Measurements from ENCODE around the gene XPO5. TPM values are rescaled to one million over a fixed set of nuclear protein-coding genes. Genes with fewer than 3 reads are reported as not detected.
"Not testable (repeated sequence)": the region's sequence is repeated elsewhere in the genome, so short reads cannot be mapped to it uniquely, and the experiment has no call there.

XPO5 gene
- total RNA-seq, 4 donors from 2014 or later, result 12.9 to 123 (median 29.8) TPM

GRCh38 chr6:43547222-43547621 lies 28.6 kb downstream of the XPO5 start:
- 66 to 76% methylated on average over 3 of the region's 3 CpGs for WGBS, 2 donors (ENCODE audit: low coverage in 1 of 2)
- Histone ChIP-seq H3K9me3 (no peaks in the 10 kb centered on the region), H3K4me1 (no peaks in the 10 kb centered on the region), H3K4me3 (no peak overlapping the region), H3K27me3 (no peaks in the 10 kb centered on the region), H3K27ac (no peak overlapping the region), H3K36me3 (peaks cover 0 to 100% of the 10 kb centered on the region in 2 donors)
- no peak for ATAC-seq
- TF ChIP-seq, protein P1, sequence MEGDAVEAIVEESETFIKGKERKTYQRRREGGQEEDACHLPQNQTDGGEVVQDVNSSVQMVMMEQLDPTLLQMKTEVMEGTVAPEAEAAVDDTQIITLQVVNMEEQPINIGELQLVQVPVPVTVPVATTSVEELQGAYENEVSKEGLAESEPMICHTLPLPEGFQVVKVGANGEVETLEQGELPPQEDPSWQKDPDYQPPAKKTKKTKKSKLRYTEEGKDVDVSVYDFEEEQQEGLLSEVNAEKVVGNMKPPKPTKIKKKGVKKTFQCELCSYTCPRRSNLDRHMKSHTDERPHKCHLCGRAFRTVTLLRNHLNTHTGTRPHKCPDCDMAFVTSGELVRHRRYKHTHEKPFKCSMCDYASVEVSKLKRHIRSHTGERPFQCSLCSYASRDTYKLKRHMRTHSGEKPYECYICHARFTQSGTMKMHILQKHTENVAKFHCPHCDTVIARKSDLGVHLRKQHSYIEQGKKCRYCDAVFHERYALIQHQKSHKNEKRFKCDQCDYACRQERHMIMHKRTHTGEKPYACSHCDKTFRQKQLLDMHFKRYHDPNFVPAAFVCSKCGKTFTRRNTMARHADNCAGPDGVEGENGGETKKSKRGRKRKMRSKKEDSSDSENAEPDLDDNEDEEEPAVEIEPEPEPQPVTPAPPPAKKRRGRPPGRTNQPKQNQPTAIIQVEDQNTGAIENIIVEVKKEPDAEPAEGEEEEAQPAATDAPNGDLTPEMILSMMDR (IDR thresholded peaks at IDR 0.05), result no peak
- TF ChIP-seq POLR2A (IDR thresholded peaks at IDR 0.05) (no peak), POLR2AphosphoS5 (IDR thresholded peaks at IDR 0.05) (no peak), EP300 (IDR thresholded peaks at IDR 0.05) (no peak)

GRCh38 chr6:43544461-43544860 lies 31.4 kb downstream of the XPO5 start:
- Histone ChIP-seq H3K9me3 (no peaks in the 10 kb centered on the region), H3K4me1 (no peaks in the 10 kb centered on the region), H3K27me3 (no peaks in the 10 kb centered on the region), H3K27ac (no peak overlapping the region), H3K36me3 (peaks cover 0 to 100% of the 10 kb centered on the region in 2 donors), H3K4me3 (no peak overlapping the region)
- WGBS, 2 donors (ENCODE audit: low coverage in 1 of 2), result 60 to 62% methylated on average over 4 of the region's 4 CpGs
- ATAC-seq, result no peak
- TF ChIP-seq POLR2AphosphoS5 (IDR thresholded peaks at IDR 0.05) (no peak), POLR2A (IDR thresholded peaks at IDR 0.05) (no peak), EP300 (IDR thresholded peaks at IDR 0.05) (no peak)
- TF ChIP-seq, protein P1 (IDR thresholded peaks at IDR 0.05), result no peak

- H3K36me3 ChIP-seq, result peaks cover 0 to 96% of the 10 kb centered on the region in 2 donors
Measured at GRCh38 chr6:43541774-43542471, 33.9 kb downstream of the XPO5 start.

GRCh38 chr6:43540507-43540906 lies 35.3 kb downstream of the XPO5 start:
- Histone ChIP-seq H3K9me3 (no peaks in the 10 kb centered on the region), H3K4me3 (no peak overlapping the region), H3K27me3 (no peaks in the 10 kb centered on the region), H3K36me3 (peaks cover 0 to 95% of the 10 kb centered on the region in 2 donors), H3K27ac (no peak overlapping the region), H3K4me1 (no peaks in the 10 kb centered on the region)
- TF ChIP-seq POLR2AphosphoS5 (IDR thresholded peaks at IDR 0.05) (no peak), POLR2A (IDR thresholded peaks at IDR 0.05) (no peak), EP300 (IDR thresholded peaks at IDR 0.05) (no peak)
- TF ChIP-seq, protein P1 (IDR thresholded peaks at IDR 0.05), result no peak
- no peak for ATAC-seq
- WGBS, 2 donors (ENCODE audit: low coverage in 1 of 2), result 87 to 100% methylated on average over 5 of the region's 5 CpGs

More at GRCh38 chr6:43541774-43542471, 33.9 kb downstream of the XPO5 start:
- TF ChIP-seq POLR2AphosphoS5 (IDR thresholded peaks at IDR 0.05) (no peak), EP300 (IDR thresholded peaks at IDR 0.05) (no peak), POLR2A (IDR thresholded peaks at IDR 0.05) (no peak)
- TF ChIP-seq, protein P1 (IDR thresholded peaks at IDR 0.05), result no peak
- Histone ChIP-seq H3K4me3 (no peak overlapping the region), H3K9me3 (no peaks in the 10 kb centered on the region), H3K27ac (no peak overlapping the region), H3K27me3 (no peaks in the 10 kb centered on the region), H3K4me1 (no peaks in the 10 kb centered on the region)
- ATAC-seq, result no peak
- WGBS, 2 donors (ENCODE audit: low coverage in 1 of 2), result 90 to 98% methylated on average over 6 to 8 of the region's 8 CpGs

GRCh38 chr6:43539409-43539808 lies 36.4 kb downstream of the XPO5 start:
- H3K9me3 ChIP-seq, H3K4me1 ChIP-seq, H3K27ac ChIP-seq, ATAC-seq, H3K4me3 ChIP-seq, H3K27me3 ChIP-seq: not testable (repeated sequence)
- H3K36me3 ChIP-seq, result peaks cover 0 to 92% of the 10 kb centered on the region in 2 donors
- 100% methylated on average over 12 of the region's 20 CpGs; no CpG with 5 or more reads in 1 of the 2 donors for WGBS, 2 donors (ENCODE audit: low coverage in 1 of 2)

DNA sequence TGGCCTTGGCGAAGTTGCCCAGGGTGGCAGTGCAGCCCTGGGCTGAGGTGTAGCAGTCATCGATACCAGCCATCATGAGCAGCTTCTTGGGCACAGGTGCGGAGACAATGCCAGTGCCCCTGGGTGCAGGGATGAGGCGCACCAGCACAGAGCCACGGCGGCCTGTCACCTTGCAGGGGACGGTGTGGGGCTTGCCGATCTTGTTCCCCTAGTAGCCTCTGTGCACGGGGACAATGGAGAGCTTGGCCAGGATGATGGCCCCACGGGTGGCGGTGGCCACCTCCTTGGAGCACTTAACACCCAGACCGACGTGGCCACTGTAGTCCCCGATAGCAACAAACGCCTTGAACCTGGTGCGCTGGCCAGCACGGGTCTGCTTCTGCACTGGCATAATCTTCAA lies 36.9 kb downstream of the XPO5 start:
- no CpG with 5 or more reads among the region's 17 CpGs for WGBS, 2 donors (ENCODE audit: low coverage in 1 of 2)
- ATAC-seq, H3K27ac ChIP-seq, H3K4me1 ChIP-seq, H3K27me3 ChIP-seq, H3K4me3 ChIP-seq, H3K9me3 ChIP-seq: not testable (repeated sequence)
- peaks cover 0 to 91% of the 10 kb centered on the region in 2 donors for H3K36me3 ChIP-seq
